HL-60/S4 (cell line): ENCODE results near the gene NHLRC2.

Source experiments
- in situ Hi-C: fragments of 300-500 bp; cut with MboI; formaldehyde crosslinking; loops from 2 replicates; pipeline ENCODE4 v1.14.3; 2022; ENCODE audit warnings: low sequenced_read_pairs

Gene NHLRC2

DNA sequence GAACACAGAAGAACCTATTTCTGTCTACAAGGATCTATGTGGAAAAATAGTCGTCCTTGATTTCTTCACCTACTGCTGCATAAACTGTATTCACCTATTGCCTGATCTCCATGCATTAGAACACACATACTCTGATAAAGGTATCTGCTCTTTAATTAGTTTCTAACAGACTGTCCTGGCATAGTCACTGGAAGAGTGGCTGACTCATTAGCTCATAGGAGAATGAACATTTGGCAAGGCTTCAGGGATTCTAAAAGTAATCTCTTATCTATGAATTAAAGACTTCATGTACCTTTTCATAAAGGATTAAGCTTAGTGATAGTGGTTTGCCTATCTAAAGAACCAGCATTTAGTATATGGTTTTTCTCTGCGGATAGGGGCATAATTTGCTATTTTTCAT, 4.1 kb downstream of the NHLRC2 start:
- in situ Hi-C loops, result no loop called here

DNA sequence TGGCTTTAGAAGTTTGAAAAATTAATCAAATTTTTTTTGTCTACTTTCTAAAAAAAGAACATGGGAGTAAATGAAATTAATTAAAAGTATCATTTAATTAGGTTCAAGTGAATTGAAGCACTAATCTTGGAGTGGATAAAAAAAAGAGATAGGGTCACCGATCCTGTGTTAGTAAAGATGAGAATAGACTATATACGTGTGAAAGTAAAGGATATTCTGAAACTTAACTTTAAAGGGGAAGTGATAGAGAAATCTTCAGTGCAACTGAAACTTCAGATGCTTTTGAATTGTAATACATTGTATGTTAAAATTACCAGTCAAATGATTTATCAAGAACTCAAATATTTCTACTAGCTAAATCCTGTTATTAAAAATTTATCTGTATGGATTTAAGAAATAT, 4.8 kb downstream of the NHLRC2 start:
- in situ Hi-C loops, result no loop called here

DNA sequence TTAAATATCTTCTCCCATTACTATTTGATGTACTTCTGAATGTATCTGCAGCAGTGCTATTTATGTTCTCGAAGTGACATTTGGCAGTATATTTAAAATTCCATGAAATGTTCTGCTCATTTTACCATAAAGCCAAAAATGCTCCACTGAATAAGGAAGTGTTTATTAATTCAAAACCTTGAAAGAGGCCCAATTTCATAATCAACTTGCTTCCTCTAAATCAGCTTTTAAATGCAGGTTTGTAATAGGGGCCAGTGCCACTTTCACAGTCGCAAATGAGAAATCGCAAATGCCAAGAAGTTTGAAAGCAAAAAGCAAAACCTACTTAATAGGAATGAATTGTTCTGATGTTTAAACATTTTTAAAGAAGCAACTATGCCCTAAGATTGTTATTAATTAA, 11.4 kb downstream of the NHLRC2 start:
- in situ Hi-C loops, result no loop called here

- in situ Hi-C loops, result no loop called here
Measured at GRCh38 chr10:113866551-113867394, 12.3 kb downstream of the NHLRC2 start.

DNA sequence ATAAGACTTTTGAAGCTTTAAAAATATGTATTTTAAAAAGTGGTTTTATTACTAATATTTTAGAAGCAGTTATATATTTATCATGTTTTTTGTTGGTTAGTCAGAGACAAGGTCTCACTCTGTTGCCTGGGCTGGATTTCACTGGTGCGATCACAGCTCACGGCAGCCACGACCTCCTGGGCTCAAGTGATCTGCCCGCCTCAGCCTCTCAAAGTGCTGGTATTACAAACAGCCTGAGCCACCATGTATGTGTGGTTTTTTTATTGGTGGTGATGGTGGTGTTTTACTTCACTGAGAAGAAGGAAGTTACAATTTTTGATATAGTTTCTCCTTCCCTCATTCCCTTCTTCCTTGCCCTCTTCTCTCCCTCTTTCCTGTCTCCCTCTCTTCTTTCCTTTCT, 13.4 kb downstream of the NHLRC2 start:
- in situ Hi-C loops, result no loop called here

- in situ Hi-C loops, result loop anchor here (10.0 kb wide), 1 partner anchor 235 kb away; no protein-coding TSS in a partner anchor
Measured at GRCh38 chr10:113869789-113870188, 15.3 kb downstream of the NHLRC2 start.

DNA sequence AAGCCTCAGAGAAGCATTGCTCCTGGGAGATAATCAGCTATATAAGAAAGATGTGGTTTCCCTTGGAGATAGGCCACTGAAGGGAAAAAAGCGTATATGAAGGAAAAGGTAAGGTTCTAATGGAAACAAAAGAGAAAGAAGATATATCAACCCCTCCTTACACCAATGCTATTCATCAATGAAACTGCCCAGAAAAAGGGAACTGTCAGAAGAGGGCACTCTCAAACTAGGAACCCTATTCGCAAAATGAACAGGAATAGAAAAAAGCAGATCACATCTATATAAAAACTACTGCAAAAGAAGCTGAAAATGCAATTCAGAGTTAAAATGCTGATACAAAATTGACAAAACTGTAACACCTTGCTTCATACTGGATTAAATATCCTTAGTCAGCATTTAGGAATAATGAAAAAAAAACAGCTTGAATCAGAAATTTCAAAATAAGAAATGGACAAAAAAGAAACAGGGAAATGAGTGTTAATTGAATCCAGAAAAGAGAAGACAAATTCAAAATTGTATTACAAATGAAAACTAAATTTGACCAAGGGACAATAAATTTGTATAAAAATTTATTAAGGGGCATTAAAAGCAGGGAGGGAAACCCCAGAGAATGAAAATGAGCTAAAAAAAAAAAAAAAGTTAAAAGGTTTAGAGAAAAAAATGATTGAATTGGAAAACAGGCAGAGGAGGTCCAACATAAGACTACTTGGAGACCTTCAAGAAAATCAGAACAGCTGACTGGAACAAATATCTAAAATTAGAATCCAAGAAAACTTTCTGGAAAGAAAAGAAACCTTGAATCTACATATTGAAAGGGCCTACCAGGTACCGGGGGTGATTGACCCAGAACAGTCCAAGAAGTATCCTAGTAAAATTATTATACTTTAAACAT, 17.9 kb downstream of the NHLRC2 start:
- in situ Hi-C loops, result loop anchor here (10.0 kb wide), 1 partner anchor 232 kb away; no protein-coding TSS in a partner anchor

DNA sequence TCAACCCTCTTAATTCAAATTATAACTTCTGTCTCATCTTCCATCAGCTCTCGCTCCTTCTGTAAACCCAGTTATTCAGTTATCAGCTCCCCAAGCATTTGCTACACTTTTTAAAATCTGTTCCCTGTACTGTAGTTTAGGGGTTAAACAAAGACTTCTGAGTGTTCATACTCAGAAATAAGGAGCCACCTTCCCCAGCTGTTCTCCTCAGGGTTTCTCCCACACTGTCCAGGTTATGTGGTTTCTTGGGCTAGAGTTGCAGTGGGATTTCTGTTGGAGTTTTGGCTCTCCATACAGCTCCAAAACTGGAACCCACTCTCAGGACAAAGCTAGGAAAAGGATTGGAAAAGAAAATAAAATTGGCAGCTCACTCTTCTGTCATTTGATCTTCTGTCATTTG, 20.8 kb downstream of the NHLRC2 start:
- in situ Hi-C loops, result loop anchor here (10.0 kb wide), 1 partner anchor 230 kb away; no protein-coding TSS in a partner anchor

- in situ Hi-C loops, result loop anchor here (10.0 kb wide), 1 partner anchor 228 kb away; no protein-coding TSS in a partner anchor
Measured at GRCh38 chr10:113876461-113876860, 22.0 kb downstream of the NHLRC2 start.

- in situ Hi-C loops, result loop anchor here (10.0 kb wide), 1 partner anchor 225 kb away; no protein-coding TSS in a partner anchor
Measured at GRCh38 chr10:113879691-113880090, 25.2 kb downstream of the NHLRC2 start.

DNA sequence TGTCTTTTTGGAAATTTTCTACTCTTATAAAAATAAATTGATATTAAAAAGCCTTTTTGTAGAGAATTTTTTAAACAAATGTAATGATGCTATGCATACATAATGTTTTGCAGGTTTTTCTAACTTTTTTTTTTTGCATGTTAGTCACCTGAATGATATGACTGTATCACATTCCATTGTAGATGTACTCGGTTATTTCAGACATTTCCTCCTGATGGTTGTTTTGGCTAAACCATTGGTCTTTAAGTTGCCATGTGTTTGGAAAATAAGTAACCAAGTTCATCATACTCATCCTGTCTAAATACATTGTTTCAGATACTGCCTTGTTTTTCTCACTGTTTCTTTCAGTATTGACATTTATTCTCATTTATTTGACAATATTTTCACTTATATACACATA, 25.8 kb downstream of the NHLRC2 start:
- in situ Hi-C loops, result no loop called here

DNA sequence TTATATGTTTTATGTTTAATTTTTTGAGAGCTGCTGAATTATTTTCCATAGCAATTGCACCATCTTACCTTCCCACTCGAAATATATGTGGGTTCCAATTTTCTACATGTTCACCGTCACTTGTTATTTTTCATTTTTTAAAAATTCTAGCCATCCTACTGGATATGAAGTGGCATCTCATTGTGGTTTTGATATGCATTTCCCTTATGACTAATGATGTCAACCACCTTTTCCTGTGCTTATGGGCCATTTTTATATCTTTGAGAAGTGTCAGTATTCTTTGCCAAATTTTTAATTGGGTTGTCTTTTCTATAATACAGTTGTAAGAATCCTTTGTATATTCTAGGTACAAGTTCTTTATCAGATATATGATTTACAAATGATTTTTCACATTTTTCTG, 27.8 kb downstream of the NHLRC2 start:
- in situ Hi-C loops, result no loop called here

DNA sequence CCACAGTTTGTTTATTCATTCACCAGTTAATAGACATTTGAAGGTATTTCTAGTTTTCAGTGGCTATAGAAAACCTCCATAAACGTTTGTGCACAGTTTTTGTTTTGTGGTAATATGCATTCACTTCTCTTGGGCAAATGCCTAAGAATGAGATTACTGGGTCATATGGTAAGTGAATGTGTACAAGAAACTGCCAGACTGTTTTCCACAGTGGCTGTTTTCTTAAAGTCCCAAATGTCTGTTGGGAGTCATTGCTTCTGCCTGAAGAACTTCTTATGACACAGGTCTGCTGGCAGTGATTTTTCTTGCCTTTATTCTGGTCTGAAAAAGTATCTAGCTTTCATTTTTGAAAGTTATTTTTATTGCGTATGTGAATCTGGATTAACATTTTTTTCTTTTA, 35.5 kb downstream of the NHLRC2 start:
- in situ Hi-C loops, result no loop called here

DNA sequence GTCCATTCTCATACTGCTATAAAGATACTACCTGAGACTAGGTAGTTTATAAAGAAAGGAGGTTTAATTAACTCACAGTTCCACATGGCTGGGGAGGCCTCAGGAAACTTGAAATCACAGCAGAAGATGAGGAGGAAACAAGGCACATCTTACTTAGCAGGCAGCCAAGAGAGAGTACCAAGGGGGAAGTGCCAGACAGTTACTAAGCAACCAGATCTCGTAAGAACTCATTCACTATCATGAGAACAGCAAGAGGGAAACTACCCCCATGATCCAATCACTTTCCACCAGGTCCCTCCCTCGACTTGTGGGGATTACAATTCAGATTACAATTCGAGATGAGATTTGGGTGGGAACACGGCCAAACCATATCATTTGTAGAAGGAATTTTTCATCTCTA, 36.3 kb downstream of the NHLRC2 start:
- in situ Hi-C loops, result no loop called here

DNA sequence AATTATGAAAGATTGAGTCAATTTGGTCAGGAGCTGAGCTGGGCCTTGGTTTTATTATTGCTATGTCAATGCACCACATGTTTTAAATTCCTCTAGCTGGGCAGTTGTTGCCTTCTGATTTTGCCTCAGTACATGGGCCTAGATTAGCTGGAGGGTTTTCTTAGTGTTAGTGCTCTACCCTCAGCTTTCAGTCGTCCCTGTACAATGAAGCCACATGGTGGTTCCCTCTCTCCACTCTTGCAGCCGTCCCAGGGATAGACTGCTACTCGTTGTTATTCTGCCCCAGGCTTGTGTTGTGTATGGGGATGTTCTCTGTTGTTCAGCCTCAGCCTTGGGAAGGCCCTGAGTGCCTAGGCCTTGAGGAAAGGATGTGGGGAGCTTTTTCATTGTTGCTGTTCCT, 37.0 kb downstream of the NHLRC2 start:
- in situ Hi-C loops, result no loop called here

GRCh38 chr10:113893570-113893969, 39.1 kb downstream of the NHLRC2 start:
- in situ Hi-C loops, result no loop called here

- in situ Hi-C loops, result no loop called here
Measured at GRCh38 chr10:113894581-113894980, 40.1 kb downstream of the NHLRC2 start.

GRCh38 chr10:113895018-113895417, 40.6 kb downstream of the NHLRC2 start:
- in situ Hi-C loops, result no loop called here

GRCh38 chr10:113897693-113898618, 43.5 kb downstream of the NHLRC2 start:
- in situ Hi-C loops, result no loop called here

- in situ Hi-C loops, result no loop called here
Measured at GRCh38 chr10:113899952-113900598, 45.6 kb downstream of the NHLRC2 start.
